Lower lobe of right lung (tissue), 2 donors: ENCODE measurements around the gene DCST2. TPM values are rescaled to one million over a fixed set of nuclear protein-coding genes. Genes with fewer than 3 reads are reported as not detected.
A peak's percentile ranks its signal among the peaks of the same experiment; 100 is the strongest.

Experiments used
- ATAC-seq, 2 donors: fragments of 200-7000 bp; cut with Tn5 transposase; one replicate each; pipeline ENCODE4 v1.9.1; 2020 to 2022; ENCODE audit warnings: mild to moderate bottlenecking in 2 of 2, moderate library complexity in 2 of 2
- DNase-seq: peaks from one replicate; pipeline ENCODE4 v3.0.0-alpha.2; 2020
- H3K27ac ChIP-seq: fragments of 200-600 bp; one replicate; pipeline ENCODE4 v1.8.0; 2022
- H3K27me3 ChIP-seq: fragments of 200-600 bp; one replicate; pipeline ENCODE4 v1.8.0; 2022; ENCODE audit warnings: low read depth
- H3K36me3 ChIP-seq: fragments of 200-600 bp; one replicate; pipeline ENCODE4 v1.8.0; 2022; ENCODE audit warnings: mild to moderate bottlenecking
- H3K4me1 ChIP-seq: fragments of 200-600 bp; one replicate; pipeline ENCODE4 v1.8.0; 2022
- H3K4me3 ChIP-seq: fragments of 200-600 bp; one replicate; pipeline ENCODE4 v1.8.0; 2022; ENCODE audit warnings: mild to moderate bottlenecking
- H3K9me3 ChIP-seq: fragments of 200-600 bp; one replicate; pipeline ENCODE4 v1.8.0; 2022
- intact Hi-C: fragments of 100-400 bp; cut with DNase I; formaldehyde crosslinking; loops from one replicate; pipeline ENCODE4 v1.11.0; 2022
- total RNA-seq: library from RNA; stranded (reverse); fragmentation: NEBNext Ultra II Directional; extraction: Animal tissue kit (Norgen Biotek cat#: 25700); gene quantifications from one replicate; pipeline ENCODE4 v1.2.1, GENCODE V29; 2021
- TF ChIP-seq, protein P1 (sequence below): fragments of 200-600 bp; IDR thresholded peaks from one replicate; pipeline ENCODE4 v1.8.0; 2022; ENCODE audit warnings: antibody characterized with exemption, mild to moderate bottlenecking
- donor health status: DM: no; HTN: yes; CAD: no; lungs with severe emphysema.

Gene DCST2
- total RNA-seq, 1 donor from 2014 or later = 1.4 TPM

DNA sequence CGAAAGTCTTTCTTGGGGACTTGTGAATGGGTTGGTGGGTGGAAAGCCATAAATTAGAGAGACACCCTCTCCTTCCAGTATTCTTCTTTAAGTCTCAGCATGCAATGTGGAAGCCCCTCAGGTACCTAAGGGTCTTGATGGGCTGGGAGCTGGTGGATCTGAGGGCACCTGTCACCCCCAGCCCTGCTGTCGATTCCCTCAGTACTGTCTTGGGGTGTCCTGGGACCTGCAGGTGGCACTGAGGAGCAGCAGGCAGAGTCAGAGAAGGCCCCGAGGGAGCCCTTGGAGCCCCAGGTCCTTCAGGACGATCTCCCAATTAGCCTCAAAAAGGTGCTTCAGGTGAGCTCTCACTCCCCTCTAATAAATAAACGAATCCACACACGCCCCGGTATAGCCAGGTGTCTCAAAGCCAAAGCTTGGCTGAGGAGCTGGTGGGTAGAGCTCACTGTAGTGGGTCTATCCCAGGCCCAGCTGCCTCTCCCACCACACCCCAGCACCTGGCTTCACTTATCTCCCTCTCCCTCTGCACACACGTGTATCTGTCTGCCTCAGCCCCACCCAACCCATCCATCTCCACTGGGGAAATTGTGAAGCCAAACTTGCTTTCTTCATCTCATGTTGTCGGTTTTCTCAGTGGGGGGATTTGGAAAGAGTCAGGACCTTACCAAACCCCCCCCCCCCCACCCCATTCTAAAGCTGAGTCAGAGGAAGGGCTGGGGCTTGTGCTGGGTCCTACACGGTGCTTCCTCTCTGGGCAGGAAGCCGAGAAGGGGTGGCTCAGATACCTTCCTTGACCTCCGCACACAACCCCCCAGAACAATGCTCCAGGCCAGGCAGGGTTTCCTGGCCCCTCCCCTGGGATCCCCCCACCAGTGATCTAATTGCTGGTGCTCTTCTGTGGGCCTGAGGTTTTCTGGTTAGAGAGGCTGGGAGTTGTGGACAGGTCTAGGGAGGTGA lies 19.1 kb upstream of the DCST2 start:
- Histone ChIP-seq H3K27me3 (no peaks in the 10 kb centered on the region), H3K36me3 (peaks cover 46% of the 10 kb centered on the region), H3K4me3 (peak overlapping the region; percentile 67), H3K9me3 (no peaks in the 10 kb centered on the region), H3K27ac (peak overlapping the region; percentile 59), H3K4me1 (peaks cover 31% of the 10 kb centered on the region)
- DNase-seq = no peak
- TF ChIP-seq, protein P1, sequence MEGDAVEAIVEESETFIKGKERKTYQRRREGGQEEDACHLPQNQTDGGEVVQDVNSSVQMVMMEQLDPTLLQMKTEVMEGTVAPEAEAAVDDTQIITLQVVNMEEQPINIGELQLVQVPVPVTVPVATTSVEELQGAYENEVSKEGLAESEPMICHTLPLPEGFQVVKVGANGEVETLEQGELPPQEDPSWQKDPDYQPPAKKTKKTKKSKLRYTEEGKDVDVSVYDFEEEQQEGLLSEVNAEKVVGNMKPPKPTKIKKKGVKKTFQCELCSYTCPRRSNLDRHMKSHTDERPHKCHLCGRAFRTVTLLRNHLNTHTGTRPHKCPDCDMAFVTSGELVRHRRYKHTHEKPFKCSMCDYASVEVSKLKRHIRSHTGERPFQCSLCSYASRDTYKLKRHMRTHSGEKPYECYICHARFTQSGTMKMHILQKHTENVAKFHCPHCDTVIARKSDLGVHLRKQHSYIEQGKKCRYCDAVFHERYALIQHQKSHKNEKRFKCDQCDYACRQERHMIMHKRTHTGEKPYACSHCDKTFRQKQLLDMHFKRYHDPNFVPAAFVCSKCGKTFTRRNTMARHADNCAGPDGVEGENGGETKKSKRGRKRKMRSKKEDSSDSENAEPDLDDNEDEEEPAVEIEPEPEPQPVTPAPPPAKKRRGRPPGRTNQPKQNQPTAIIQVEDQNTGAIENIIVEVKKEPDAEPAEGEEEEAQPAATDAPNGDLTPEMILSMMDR = peak; percentile 21
- no peak for ATAC-seq
- intact Hi-C loops = no loop called here

DNA sequence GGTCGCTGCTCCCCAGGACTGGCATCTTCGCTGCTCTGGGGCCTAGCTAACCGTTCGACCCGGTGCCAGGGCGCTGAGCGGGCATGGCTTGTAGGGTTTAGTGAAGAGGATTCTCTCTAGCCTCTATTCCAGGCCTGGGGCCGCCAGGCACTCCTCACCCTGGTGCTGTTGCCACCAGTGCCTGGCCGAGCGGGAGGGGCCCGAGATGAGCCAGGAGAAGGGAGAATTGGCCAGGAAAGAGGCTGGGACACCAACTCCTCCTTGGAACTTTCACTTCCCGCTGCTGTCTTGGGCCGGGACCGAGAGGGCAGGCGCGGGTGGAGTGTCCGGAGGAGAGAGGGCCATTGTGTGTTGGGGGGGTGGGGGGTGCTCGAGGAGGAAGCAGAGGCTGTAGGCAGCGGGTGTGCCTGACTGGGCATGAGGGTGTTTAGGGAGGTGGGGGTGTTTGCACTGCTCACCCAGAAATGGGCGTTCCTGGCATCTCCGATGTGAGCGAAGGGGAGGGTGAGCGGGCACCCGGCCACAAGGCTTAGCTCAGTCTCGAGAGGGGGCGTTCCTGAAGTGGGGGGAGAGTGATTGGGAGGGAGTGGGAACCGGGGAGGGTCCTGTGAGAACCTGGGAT lies 18.3 kb upstream of the DCST2 start:
- Histone ChIP-seq H3K4me1 (peaks cover 31% of the 10 kb centered on the region), H3K27ac (peak overlapping the region; percentile 89)

DNA sequence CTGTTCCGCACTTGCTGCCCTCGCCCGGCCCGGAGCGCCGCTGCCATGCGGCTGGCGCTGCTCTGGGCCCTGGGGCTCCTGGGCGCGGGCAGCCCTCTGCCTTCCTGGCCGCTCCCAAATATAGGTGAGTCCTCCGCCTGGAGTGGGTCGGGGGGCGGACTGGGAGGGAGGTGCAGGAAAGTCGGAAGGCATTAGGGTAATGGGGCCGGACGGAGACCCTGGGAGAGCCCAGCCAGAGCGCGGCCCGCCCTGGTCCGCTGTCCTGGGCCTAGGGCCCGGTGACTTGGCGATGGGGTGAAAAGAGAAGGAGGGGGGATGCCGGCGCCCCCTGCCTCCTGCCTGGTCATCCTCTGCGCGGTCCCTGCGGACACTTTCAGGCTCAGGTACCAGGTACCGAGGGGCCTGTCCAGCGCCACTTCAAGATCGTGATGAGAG lies 17.8 kb upstream of the DCST2 start:
- no peaks in the 10 kb centered on the region for H3K9me3 ChIP-seq
- peak overlapping the region; percentile 67 for H3K4me3 ChIP-seq
- H3K4me1 ChIP-seq = peaks cover 31% of the 10 kb centered on the region
- ATAC-seq (peak; percentile 11 to 13), DNase-seq (no peak)
- no peaks in the 10 kb centered on the region for H3K27me3 ChIP-seq
- intact Hi-C loops = no loop called here
- H3K27ac ChIP-seq = peak overlapping the region; percentile 89
- H3K36me3 ChIP-seq = peaks cover 32% of the 10 kb centered on the region
- TF ChIP-seq, protein P1 = no peak

More for the DNA sequence above, 18.3 kb upstream of the DCST2 start:
- Histone ChIP-seq H3K27me3 (no peaks in the 10 kb centered on the region), H3K36me3 (peaks cover 38% of the 10 kb centered on the region), H3K9me3 (no peaks in the 10 kb centered on the region), H3K4me3 (peak overlapping the region; percentile 67)
- DNase-seq = peak; percentile 81
- TF ChIP-seq, protein P1 = no peak
- peak; percentile 57 to 63 for ATAC-seq
- intact Hi-C loops = no loop called here

DNA sequence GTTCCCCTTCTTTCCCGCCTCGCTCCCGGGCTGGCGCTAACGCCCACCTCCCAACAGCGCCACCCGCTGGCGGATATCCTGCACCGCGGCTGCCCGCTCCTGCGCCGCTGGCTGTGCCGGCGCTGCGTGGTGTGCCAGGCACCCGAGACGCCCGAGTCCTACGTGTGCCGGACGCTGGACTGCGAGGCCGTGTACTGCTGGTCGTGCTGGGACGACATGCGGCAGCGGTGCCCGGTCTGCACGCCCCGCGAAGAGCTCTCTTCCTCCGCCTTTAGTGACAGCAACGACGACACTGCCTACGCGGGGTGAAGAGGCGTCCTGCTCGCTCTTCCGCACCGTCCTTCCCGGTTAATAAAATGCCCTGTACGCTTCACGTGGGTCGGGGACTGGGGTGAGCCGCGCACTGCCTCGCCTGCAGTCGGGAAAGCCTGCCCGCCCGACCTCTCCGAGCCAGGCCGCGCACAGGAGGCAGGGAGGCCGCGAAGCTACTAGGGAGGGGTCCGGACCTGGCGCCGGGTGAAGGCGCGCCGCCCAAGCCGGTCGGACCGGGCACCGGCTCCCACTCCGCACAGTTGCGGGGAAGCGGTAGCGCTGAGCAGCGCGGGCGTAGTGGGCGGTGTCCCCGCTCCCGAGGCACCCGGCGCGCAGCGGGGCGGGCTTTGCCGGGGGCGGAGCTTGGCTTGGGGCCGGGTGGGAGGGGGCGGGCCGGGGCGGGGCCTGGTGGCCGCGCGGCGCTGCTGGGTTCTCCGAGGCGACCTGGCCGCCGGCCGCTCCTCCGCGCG lies 17.2 kb upstream of the DCST2 start, which contains the start of gene ADAM15:
ADAM15 (plus strand) TSS at position 757 of the 782 bp plus-strand sequence. CDS start 71 bp downstream, outside the sequence.
- peak; percentile 92 for DNase-seq

More for the DNA sequence above, 17.2 kb upstream of the DCST2 start, which contains the start of gene ADAM15:
- H3K4me1 ChIP-seq = peaks cover 31% of the 10 kb centered on the region
- H3K4me3 ChIP-seq = peak within 1 kb of the TSS; percentile 67
- peaks cover 26% of the 10 kb centered on the region for H3K36me3 ChIP-seq
- peak; percentile 93 for ATAC-seq
- H3K27me3 ChIP-seq = no peaks in the 10 kb centered on the region
- TF ChIP-seq, protein P1 = peak; percentile 98
- intact Hi-C loops = no loop called here
- no peaks in the 10 kb centered on the region for H3K9me3 ChIP-seq
- peak within 1 kb of the TSS; percentile 89 for H3K27ac ChIP-seq
